IMR-90 (cell line): ENCODE data around the gene CPNE6.
"Not testable (repeated sequence)": the region's sequence is repeated elsewhere in the genome, so short reads cannot be mapped to it uniquely, and the experiment has no call there.

Source experiments
- CEBPB ChIP-seq: IDR thresholded peaks from 2 replicates; pipeline ENCODE4 v1.6.1; 2012; ENCODE audit warnings: low read depth, low read length, improper control_type of control experiment
- CTCF ChIP-seq: conservative IDR thresholded peaks from 2 replicates; pipeline ENCODE4 v1.5.1; 2012; ENCODE audit warnings: mild to moderate bottlenecking, low read depth, low read length, improper control_type of control experiment

- TF ChIP-seq CTCF, CEBPB: not testable (repeated sequence)
Measured at GRCh38 chr14:24050753-24051152, 20.6 kb upstream of the CPNE6 start.
